PC-9 (cell line): Measurements from ENCODE around the gene ASGR2.

Experiments
- CTCF ChIP-seq: fragments of 200-600 bp; sonication (generic); conservative IDR thresholded peaks from 2 replicates; pipeline ENCODE4 v1.6.1; 2017; ENCODE audit warnings: mixed run types, antibody characterized with exemption, mild to moderate bottlenecking, moderate library complexity
- EZH2 ChIP-seq: fragments of 200-600 bp; sonication (generic); IDR thresholded peaks from 2 replicates; pipeline ENCODE4 v1.8.0; 2017; ENCODE audit warnings: antibody characterized with exemption, low read depth

GRCh38 chr17:7060165-7060891 lies 54.3 kb downstream of the ASGR2 start:
- TF ChIP-seq CTCF (no peak), EZH2 (no peak)
